CD14-positive monocyte (primary cell): ENCODE measurements around the gene GNAI1. TPM values are rescaled to one million over a fixed set of nuclear protein-coding genes. Genes with fewer than 3 reads are reported as not detected.

Experiments used
- DNase-seq, 3 donors: peaks; one replicate each; pipeline ENCODE4 v3.0.0-alpha.2; 2011 to 2022
- H2AFZ ChIP-seq: 2 replicates; pipeline ENCODE4 v1.6.0; 2012; ENCODE audit warnings: mild to moderate bottlenecking, low read depth, low read length, inconsistent platforms; ENCODE audit not compliant: insufficient read depth, poor library complexity, severe bottlenecking
- H3K27ac ChIP-seq, 2 donors: 1 replicate in 1 of 2; 2 replicates in 1 of 2; pipeline ENCODE4 v1.5.1; 2012 to 2013; ENCODE audit warnings: low read length in 2 of 2, control low read depth in 1 of 2, inconsistent platforms in 1 of 2, low read depth in 1 of 2, mild to moderate bottlenecking in 1 of 2
- H3K27me3 ChIP-seq, 2 donors: one replicate each; pipeline versions ENCODE4 v1.6.0 to v1.6.1; 2011 to 2013; ENCODE audit warnings: low read length in 2 of 2; ENCODE audit not compliant: control insufficient read depth in 2 of 2, insufficient read depth in 2 of 2
- H3K36me3 ChIP-seq, 2 donors: replicated peaks in 1 of 2; 1 replicate in 1 of 2; 2 replicates in 1 of 2; pipeline versions ENCODE4 v1.5.1 to v1.6.1; 2012 to 2013; ENCODE audit warnings: low read length in 2 of 2, control low read depth in 1 of 2, inconsistent platforms in 1 of 2, mild to moderate bottlenecking in 1 of 2; ENCODE audit not compliant: insufficient read depth in 2 of 2, control insufficient read depth in 1 of 2
- H3K4me1 ChIP-seq, 2 donors: 1 replicate in 1 of 2; 2 replicates in 1 of 2; pipeline versions ENCODE4 v1.5.1 to v1.6.1; 2012 to 2013; ENCODE audit warnings: low read length in 2 of 2, control low read depth in 1 of 2, inconsistent platforms in 1 of 2, mild to moderate bottlenecking in 1 of 2, moderate library complexity in 1 of 2; ENCODE audit not compliant: insufficient read depth in 2 of 2, control insufficient read depth in 1 of 2
- H3K4me2 ChIP-seq: replicated peaks from 2 replicates; pipeline ENCODE3; 2012; ENCODE audit warnings: low read length, moderate library complexity, mild to moderate bottlenecking; ENCODE audit not compliant: poor library complexity, severe bottlenecking; ENCODE audit errors: extremely low read depth
- H3K4me3 ChIP-seq, 3 experiments: fragments of 200-600 bp in 1 of 3; sonication (generic) in 1 of 3; replicated peaks in 1 of 3; 1 replicate in 2 of 3; 2 replicates in 1 of 3; pipeline ENCODE4 v1.5.1; 2011 to 2013; ENCODE audit warnings: low read length in 3 of 3, mild to moderate bottlenecking in 3 of 3, control low read depth in 2 of 3, low read depth in 2 of 3, inconsistent platforms in 1 of 3, moderate library complexity in 1 of 3
- H3K79me2 ChIP-seq: 2 replicates; pipeline ENCODE4 v1.6.0; 2012; ENCODE audit warnings: mild to moderate bottlenecking, control low read depth, inconsistent platforms, low read length, moderate library complexity; ENCODE audit not compliant: insufficient read depth
- H3K9ac ChIP-seq: 2 replicates; pipeline ENCODE4 v1.6.0; 2017; ENCODE audit warnings: low read length, mild to moderate bottlenecking; ENCODE audit not compliant: insufficient read depth, poor library complexity, severe bottlenecking
- H3K9me3 ChIP-seq, 2 donors: replicated peaks in 1 of 2; 1 replicate in 1 of 2; 2 replicates in 1 of 2; pipeline versions ENCODE4 v1.5.1 to v1.6.1; 2012 to 2013; ENCODE audit warnings: low read length in 2 of 2, control low read depth in 1 of 2; ENCODE audit not compliant: control insufficient read depth in 1 of 2, insufficient read depth in 1 of 2
- H4K20me1 ChIP-seq: 2 replicates; pipeline ENCODE4 v1.6.0; 2012; ENCODE audit warnings: mild to moderate bottlenecking, low read length, control low read depth, moderate library complexity; ENCODE audit not compliant: insufficient read depth
- H3K27ac Mint-ChIP-seq, 7 donors: one replicate each; pipeline ENCODE4 v1.8.0; 2020; ENCODE audit warnings: mild to moderate bottlenecking in 7 of 7, mixed read lengths in 7 of 7, moderate library complexity in 6 of 7, inconsistent platforms in 2 of 7
- H3K27me3 Mint-ChIP-seq, 3 donors: one replicate each; pipeline ENCODE4 v1.8.0; 2021 to 2022; ENCODE audit warnings: low read depth in 3 of 3, mild to moderate bottlenecking in 3 of 3, mixed read lengths in 3 of 3, moderate library complexity in 3 of 3, inconsistent platforms in 1 of 3
- H3K36me3 Mint-ChIP-seq, 2 donors: one replicate each; pipeline ENCODE4 v1.8.0; 2020; ENCODE audit warnings: mixed read lengths in 2 of 2, inconsistent platforms in 1 of 2, mild to moderate bottlenecking in 1 of 2
- H3K4me1 Mint-ChIP-seq: one replicate; pipeline ENCODE4 v1.8.0; 2020; ENCODE audit warnings: mild to moderate bottlenecking, mixed read lengths
- H3K4me3 Mint-ChIP-seq, 2 donors: one replicate each; pipeline ENCODE4 v1.8.0; 2020; ENCODE audit warnings: mild to moderate bottlenecking in 2 of 2, mixed read lengths in 2 of 2, moderate library complexity in 1 of 2
- H3K9me3 Mint-ChIP-seq, 7 donors: one replicate each; pipeline ENCODE4 v1.8.0; 2020 to 2022; ENCODE audit warnings: mixed read lengths in 7 of 7, mild to moderate bottlenecking in 6 of 7, moderate library complexity in 6 of 7, inconsistent platforms in 2 of 7
- CTCF ChIP-seq: fragments of 200-600 bp; IDR thresholded peaks from one replicate; pipeline ENCODE4 v1.8.0; 2022; ENCODE audit warnings: antibody characterized with exemption, mild to moderate bottlenecking
- WGBS: methylation state at CpG from one replicate; pipeline ENCODE4 v1.1.5; 2013; ENCODE audit warnings: missing lambda C conversion rate; ENCODE audit not compliant: insufficient coverage; 5-methylcytosine and 5-hydroxymethylcytosine counted together
- intact Hi-C, 2 donors: fragments of 100-400 bp; cut with micrococcal nuclease; formaldehyde crosslinking; loops; one replicate each; pipeline versions ENCODE4 v1.15.0 to v1.15.1; 2023
- polyA plus RNA-seq, 3 donors: library from polyadenylated mRNA; depleted of rRNA in 1 of 3; unstranded in 2 of 3; stranded (reverse) in 1 of 3; fragments of 300-500 nt in 2 of 3; fragments of >200 nt in 1 of 3; fragmentation: Illumina TruSeq in 2 of 3; gene quantifications; 1 replicate in 2 of 3; 2 replicates in 1 of 3; pipeline ENCODE4 v1.2.3, GENCODE V29; 2012 to 2021

Gene GNAI1
- polyA plus RNA-seq, 3 donors = 0.72 to 1.0 (median 0.79) TPM

- DNase-seq = no peak
- Histone ChIP-seq H3K4me3 (no peak overlapping the region), H3K27me3 (no peaks in the 10 kb centered on the region), H3K9ac (no peak overlapping the region), H3K36me3 (no peaks in the 10 kb centered on the region), H3K4me2 (no peak overlapping the region), H3K79me2 (no peaks in the 10 kb centered on the region), H2AFZ (no peak overlapping the region), H3K27ac (no peak overlapping the region), H3K9me3 (no peaks in the 10 kb centered on the region), H4K20me1 (no peaks in the 10 kb centered on the region), H3K4me1 (no peaks in the 10 kb centered on the region)
- no peaks in the 10 kb centered on the region for H3K36me3 Mint-ChIP-seq
- WGBS = 98% methylated on average over 5 of the region's 6 CpGs
- no peaks in the 10 kb centered on the region for H3K4me1 Mint-ChIP-seq
- intact Hi-C loops = no loop called here
- H3K27ac Mint-ChIP-seq = peak overlapping the region in 1 of 7 donors; percentile 8
- H3K27me3 Mint-ChIP-seq = no peaks in the 10 kb centered on the region
- H3K4me3 Mint-ChIP-seq = no peak overlapping the region
- H3K9me3 Mint-ChIP-seq = no peaks in the 10 kb centered on the region
- TF ChIP-seq CTCF = no peak
Observed at GRCh38 chr7:80220022-80220634, 85.5 kb downstream of the GNAI1 start.

GRCh38 chr7:80224415-80224814 lies 89.8 kb downstream of the GNAI1 start:
- Mint-ChIP-seq H3K27ac (no peak overlapping the region), H3K9me3 (no peaks in the 10 kb centered on the region), H3K4me3 (no peak overlapping the region), H3K36me3 (no peaks in the 10 kb centered on the region), H3K27me3 (peaks cover 0 to 2% (median 0%) of the 10 kb centered on the region in 3 donors), H3K4me1 (no peaks in the 10 kb centered on the region)
- WGBS = no CpG with 5 or more reads among the region's 1 CpG
- H3K4me1 ChIP-seq = no peaks in the 10 kb centered on the region
- no peak overlapping the region for H2AFZ ChIP-seq
- intact Hi-C loops = no loop called here
- H3K79me2 ChIP-seq = no peaks in the 10 kb centered on the region
- H3K27me3 ChIP-seq = no peaks in the 10 kb centered on the region
- TF ChIP-seq CTCF = no peak
- H3K9me3 ChIP-seq = no peaks in the 10 kb centered on the region
- H4K20me1 ChIP-seq = no peaks in the 10 kb centered on the region
- no peak overlapping the region for H3K4me3 ChIP-seq
- no peaks in the 10 kb centered on the region for H3K36me3 ChIP-seq
- H3K9ac ChIP-seq = no peak overlapping the region
- no peak overlapping the region for H3K4me2 ChIP-seq
- no peak overlapping the region for H3K27ac ChIP-seq
- no peak for DNase-seq
